Activated B cell treated with CpG ODN at 0.5 μM for 24 hours (primary cell): Measurements from ENCODE around the gene PTPRH. TPM values are rescaled to one million over a fixed set of nuclear protein-coding genes. Genes with fewer than 3 reads are reported as not detected.

Source experiments
- ATAC-seq: fragments of 200-7000 bp; cut with Tn5 transposase; one replicate; pipeline ENCODE4 v1.10.0; 2021; ENCODE audit warnings: low read depth, mild to moderate bottlenecking, moderate library complexity
- CTCF ChIA-PET: fragments of 350-600 bp; sonication (Branson Sonifier 250); formaldehyde crosslinking; loops from one replicate; lab custom pipeline; 2021; ENCODE audit warnings: antibody characterized with exemption; lab: Charles Lee
- POLR2A ChIA-PET: fragments of 350-600 bp; sonication (Branson Sonifier 250); formaldehyde crosslinking; loops from one replicate; lab custom pipeline; 2021; ENCODE audit warnings: antibody characterized with exemption; lab: Charles Lee
- DNase-seq: peaks from one replicate; pipeline ENCODE4 v3.0.0; 2022
- H3K27ac Mint-ChIP-seq: one replicate; pipeline ENCODE4 v1.8.0; 2020; ENCODE audit warnings: mixed read lengths
- H3K27me3 Mint-ChIP-seq: one replicate; pipeline ENCODE4 v1.8.0; 2021; ENCODE audit warnings: mixed read lengths
- H3K36me3 Mint-ChIP-seq: one replicate; pipeline ENCODE4 v1.8.0; 2021; ENCODE audit warnings: low read depth, mixed read lengths
- H3K4me1 Mint-ChIP-seq: one replicate; pipeline ENCODE4 v1.8.0; 2021; ENCODE audit warnings: mixed read lengths
- H3K4me3 Mint-ChIP-seq: one replicate; pipeline ENCODE4 v1.8.0; 2020; ENCODE audit warnings: mild to moderate bottlenecking, mixed read lengths
- H3K9me3 Mint-ChIP-seq: one replicate; pipeline ENCODE4 v1.8.0; 2020; ENCODE audit warnings: mixed read lengths
- CTCF ChIP-seq: fragments of 200-600 bp; IDR thresholded peaks from one replicate; pipeline ENCODE4 v1.8.0; 2022; ENCODE audit warnings: antibody characterized with exemption, mild to moderate bottlenecking
- intact Hi-C: fragments of 100-400 bp; cut with micrococcal nuclease; formaldehyde crosslinking; loops from one replicate; pipeline ENCODE4 v1.15.1; 2024
- total RNA-seq: library from RNA; stranded (reverse); gene quantifications from 2 replicates; pipeline ENCODE4 v1.2.3, GENCODE V29; 2022

Gene PTPRH
- total RNA-seq, 1 donor from 2014 or later, result not detected

GRCh38 chr19:55136399-55137102 is 72.8 kb downstream of the PTPRH start:
- no peaks in the 10 kb centered on the region for H3K9me3 Mint-ChIP-seq
- no peak for TF ChIP-seq CTCF
- ChIA-PET POLR2A (interaction anchor here (0.5 kb wide), 1 partner anchor 310 kb away, joined by 5 read pairs; no protein-coding TSS in a partner anchor), CTCF (no interaction called here)
- ATAC-seq (no peak), DNase-seq (no peak)
- no peak overlapping the region for H3K4me3 Mint-ChIP-seq
- H3K27me3 Mint-ChIP-seq, result peaks cover 33% of the 10 kb centered on the region
- intact Hi-C loops, result no loop called here
- peaks cover 9% of the 10 kb centered on the region for H3K4me1 Mint-ChIP-seq
- H3K27ac Mint-ChIP-seq, result no peak overlapping the region
- H3K36me3 Mint-ChIP-seq, result no peaks in the 10 kb centered on the region

GRCh38 chr19:55134736-55135135 is 74.6 kb downstream of the PTPRH start:
- H3K9me3 Mint-ChIP-seq, result no peaks in the 10 kb centered on the region
- ChIA-PET CTCF (no interaction called here), POLR2A (no interaction called here)
- intact Hi-C loops, result no loop called here
- peaks cover 5% of the 10 kb centered on the region for H3K4me1 Mint-ChIP-seq
- TF ChIP-seq CTCF, result no peak
- H3K27ac Mint-ChIP-seq, result no peak overlapping the region
- DNase-seq (no peak), ATAC-seq (no peak)
- no peaks in the 10 kb centered on the region for H3K36me3 Mint-ChIP-seq
- no peak overlapping the region for H3K4me3 Mint-ChIP-seq
- H3K27me3 Mint-ChIP-seq, result peaks cover 32% of the 10 kb centered on the region

- no peaks in the 10 kb centered on the region for H3K36me3 Mint-ChIP-seq
- no peak for TF ChIP-seq CTCF
- ATAC-seq (peak; percentile 45), DNase-seq (no peak)
- ChIA-PET POLR2A (no interaction called here), CTCF (interaction anchor here (1.0 kb wide), 2 partner anchors 46 to 656 kb away, joined by 3 read pairs; no protein-coding TSS in a partner anchor)
- no peak overlapping the region for H3K4me3 Mint-ChIP-seq
- H3K9me3 Mint-ChIP-seq, result no peaks in the 10 kb centered on the region
- peaks cover 5% of the 10 kb centered on the region for H3K4me1 Mint-ChIP-seq
- peaks cover 30% of the 10 kb centered on the region for H3K27me3 Mint-ChIP-seq
- H3K27ac Mint-ChIP-seq, result no peak overlapping the region
- intact Hi-C loops, result no loop called here
These were observed 75.5 kb downstream of the PTPRH start for GRCh38 chr19:55133639-55134444.

- DNase-seq (no peak), ATAC-seq (no peak)
- peaks cover 24% of the 10 kb centered on the region for H3K27me3 Mint-ChIP-seq
- TF ChIP-seq CTCF, result no peak
- peaks cover 5% of the 10 kb centered on the region for H3K4me1 Mint-ChIP-seq
- CTCF ChIA-PET, result interaction anchor here (0.7 to 1.0 kb wide), 2 partner anchors 44 to 655 kb away, joined by 3 read pairs; no protein-coding TSS in a partner anchor
- intact Hi-C loops, result no loop called here
- POLR2A ChIA-PET, result interaction anchor here (0.7 to 0.8 kb wide), 2 partner anchors 227 to 1340 kb away, joined by 4 to 7 read pairs; no protein-coding TSS in a partner anchor
- H3K36me3 Mint-ChIP-seq, result no peaks in the 10 kb centered on the region
- H3K27ac Mint-ChIP-seq, result no peak overlapping the region
- no peaks in the 10 kb centered on the region for H3K9me3 Mint-ChIP-seq
- no peak overlapping the region for H3K4me3 Mint-ChIP-seq
These were observed 76.7 kb downstream of the PTPRH start for GRCh38 chr19:55132453-55133129.
